ENCODE measurements around the gene GGNBP2.
A peak's percentile ranks its signal among the peaks of the same experiment; 100 is the strongest.
"Not testable (repeated sequence)": the region's sequence is repeated elsewhere in the genome, so short reads cannot be mapped to it uniquely, and the experiment has no call there.

GGNBP2 gene

DNA sequence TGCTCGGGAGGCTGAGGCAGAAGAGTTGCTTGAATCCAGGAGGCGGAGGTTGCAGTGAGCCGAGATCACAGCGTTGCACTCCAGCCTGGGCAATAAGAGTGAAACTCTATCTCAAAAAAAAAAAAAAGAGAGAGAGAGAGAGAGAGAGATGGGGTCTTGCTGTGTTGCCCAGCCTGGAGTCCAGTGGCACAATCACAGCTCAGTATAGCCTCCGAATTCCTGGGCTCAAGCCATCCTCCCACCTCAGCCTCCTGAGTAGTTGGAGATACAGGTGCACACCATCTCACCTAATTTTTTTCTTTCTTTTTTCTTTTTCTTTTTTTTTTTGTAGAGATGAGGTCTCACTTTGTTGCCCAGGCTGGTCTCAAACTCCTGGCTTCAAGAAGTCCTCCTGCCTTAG, 60.3 kb downstream of the GGNBP2 start:
- not testable (repeated sequence) for DNase-seq

GRCh38 chr17:36608280-36608679, 63.6 kb downstream of the GGNBP2 start:
- DNase-seq = no peak

DNA sequence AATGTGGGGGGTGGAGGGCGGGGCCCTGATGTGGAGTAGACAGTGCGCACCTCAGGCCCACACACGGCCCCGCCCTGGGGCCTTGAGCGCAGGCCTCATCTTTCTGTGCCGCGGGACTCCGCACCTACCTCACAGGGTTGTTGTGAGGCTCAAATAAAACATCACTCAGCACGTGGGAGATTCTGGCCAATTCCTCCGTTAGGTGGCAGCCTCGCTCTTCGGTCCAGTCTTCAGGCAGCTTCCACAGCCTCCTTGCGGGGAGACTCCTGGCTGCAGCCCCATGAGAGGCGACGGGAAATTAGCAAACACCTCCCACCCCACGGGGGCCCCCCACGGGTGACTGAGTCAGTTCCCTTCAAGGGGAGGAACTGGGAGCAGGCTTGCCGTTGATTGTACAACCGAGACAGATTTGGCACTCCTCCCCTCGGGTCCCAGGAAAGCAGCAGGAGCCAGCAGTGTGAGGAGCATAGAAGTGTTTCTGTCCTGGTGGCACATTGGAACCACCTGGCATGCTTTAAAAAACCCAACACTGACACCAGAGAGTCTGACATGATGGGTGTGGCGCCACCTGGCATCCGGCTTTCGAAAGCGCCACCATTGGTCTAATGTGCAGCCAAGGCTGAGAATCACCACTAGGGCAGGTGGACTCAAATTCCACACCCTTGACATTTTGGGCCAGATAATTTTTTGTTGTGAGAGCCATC, 64.2 kb downstream of the GGNBP2 start:
- peak; percentile 79 for DNase-seq

DNA sequence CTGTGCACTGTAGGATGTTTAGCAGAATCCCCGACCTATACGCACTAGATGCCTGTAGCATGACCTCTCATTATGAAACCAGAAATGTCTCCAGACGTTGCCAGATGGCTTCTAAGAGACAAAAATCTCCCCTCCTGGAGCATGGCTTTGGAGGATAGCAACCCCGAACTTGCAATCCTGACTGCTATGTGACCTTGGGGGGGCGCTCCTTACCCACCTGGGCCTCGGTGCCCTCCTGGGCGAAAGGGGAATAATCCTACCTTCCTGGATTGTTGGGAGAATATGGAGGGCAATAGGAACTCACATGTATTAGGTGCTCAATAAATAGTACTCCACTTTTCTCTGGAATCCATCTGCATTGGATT, 64.8 kb downstream of the GGNBP2 start:
- no peak for DNase-seq

- no peak for DNase-seq
Observed at GRCh38 chr17:36610474-36610873, 65.8 kb downstream of the GGNBP2 start.

GRCh38 chr17:36611345-36612072, 66.8 kb downstream of the GGNBP2 start:
- DNase-seq = no peak

GRCh38 chr17:36612323-36612722, 67.6 kb downstream of the GGNBP2 start:
- DNase-seq = no peak

GRCh38 chr17:36613155-36613554, 68.4 kb downstream of the GGNBP2 start:
- DNase-seq = no peak

DNA sequence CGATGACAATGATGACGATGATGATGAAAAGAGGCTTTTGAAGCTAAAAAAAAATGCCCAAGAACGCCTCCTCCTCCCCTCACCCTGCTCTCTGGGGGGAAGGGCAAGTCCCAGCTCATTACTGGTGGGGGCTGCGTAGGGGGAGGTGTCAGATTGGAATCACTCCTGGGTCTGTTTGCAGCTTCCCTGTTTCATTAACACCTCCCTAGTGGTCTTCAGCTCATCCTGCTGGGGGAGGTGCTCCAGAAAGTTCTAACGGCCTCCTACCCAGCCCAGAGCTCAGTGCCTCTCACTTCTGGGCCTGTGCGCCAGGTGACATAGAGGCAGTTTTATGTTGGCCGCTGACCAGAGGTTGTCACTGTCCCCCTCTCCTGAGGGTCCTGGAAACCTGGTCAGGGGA, 69.4 kb downstream of the GGNBP2 start:
- no peak for DNase-seq

DNA sequence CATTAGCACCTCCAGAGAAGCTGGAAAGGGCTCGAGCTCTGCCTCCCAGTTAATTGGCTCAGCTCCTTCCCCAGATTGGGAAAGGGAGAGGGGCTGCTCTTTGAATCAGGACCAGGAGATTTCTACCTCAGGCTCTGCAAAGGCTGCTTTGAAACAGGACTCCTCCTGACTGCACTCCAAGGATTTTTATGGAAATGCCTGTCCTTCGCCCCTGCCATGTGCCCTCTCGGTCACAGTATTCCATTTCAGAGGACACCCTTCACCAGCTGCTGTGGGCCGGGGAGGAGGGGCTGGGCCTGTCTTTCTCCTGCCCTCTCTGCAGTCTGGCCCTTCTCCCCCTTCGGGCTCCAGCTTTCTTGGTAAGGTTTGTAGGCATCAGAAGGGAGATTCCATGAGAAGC, 70.2 kb downstream of the GGNBP2 start:
- no peak for DNase-seq

DNA sequence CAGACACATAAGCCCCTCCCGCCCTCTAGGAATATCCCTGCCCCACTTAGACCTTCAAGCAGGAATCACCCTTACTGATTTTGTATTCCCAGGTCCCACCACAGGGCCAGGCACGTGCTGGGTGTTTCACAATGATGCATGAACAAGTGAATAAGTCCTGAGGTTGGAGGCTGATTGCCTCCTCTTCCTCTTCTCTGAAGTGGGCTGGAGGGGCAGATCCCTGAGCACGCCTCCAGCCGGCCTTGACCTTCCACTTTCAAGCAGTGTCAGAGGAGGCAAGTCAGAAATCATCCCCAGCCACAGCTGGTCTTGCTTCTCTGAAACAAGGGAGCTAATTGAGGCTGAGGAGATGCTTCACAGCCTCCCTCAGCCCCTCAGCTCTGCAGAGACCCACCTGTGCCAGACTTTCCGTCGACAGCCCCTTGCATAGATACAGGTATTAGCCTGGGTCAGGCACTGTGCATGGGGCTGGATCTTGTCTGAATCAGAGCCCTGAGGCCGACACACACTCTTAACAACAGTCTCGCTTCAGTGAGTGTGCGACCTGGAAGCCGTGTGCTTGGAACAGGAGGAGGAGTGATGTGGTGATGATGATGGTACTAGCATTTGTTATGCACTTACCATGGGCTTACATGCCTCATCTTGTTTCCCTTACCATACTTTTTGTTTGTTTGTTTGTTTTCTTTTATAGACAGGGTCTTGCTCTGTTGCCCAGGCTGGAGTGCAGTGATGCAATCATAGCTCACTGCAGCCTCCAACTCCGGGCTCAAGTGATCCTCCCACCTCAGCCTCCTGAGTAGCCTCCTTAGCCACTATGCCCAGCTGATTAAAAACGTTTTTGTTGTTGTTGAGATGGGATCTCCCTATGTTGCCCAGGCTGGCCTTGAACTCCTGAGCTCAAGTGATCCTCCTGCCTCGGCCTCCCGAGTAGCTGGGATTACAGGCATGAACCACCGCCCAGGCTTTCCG, 71.6 kb downstream of the GGNBP2 start:
- no peak for DNase-seq

GRCh38 chr17:36617773-36618172, 73.1 kb downstream of the GGNBP2 start:
- DNase-seq = no peak

- DNase-seq = no peak
Observed at GRCh38 chr17:36623281-36623680, 78.6 kb downstream of the GGNBP2 start.

DNA sequence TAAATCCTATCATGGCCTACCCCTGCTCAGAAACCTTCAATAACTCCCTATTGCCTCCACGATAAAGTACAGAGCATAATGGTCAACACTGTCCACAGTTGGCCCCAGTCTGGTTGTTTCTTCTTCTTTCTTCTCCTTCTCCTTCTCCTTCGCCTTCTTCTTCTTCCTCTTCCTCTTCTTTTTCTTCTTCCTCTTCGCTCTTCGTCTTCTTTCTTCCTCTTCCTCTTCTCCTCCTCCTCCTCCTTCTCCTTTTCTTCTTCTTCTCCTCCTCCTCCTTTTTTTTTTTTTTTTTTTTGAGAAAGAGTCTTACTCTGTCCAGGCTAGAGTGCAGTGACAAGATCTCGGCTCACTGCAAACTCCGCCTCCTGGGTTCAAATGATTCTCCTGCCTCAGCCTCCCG, 80.5 kb downstream of the GGNBP2 start:
- no peak for DNase-seq

GRCh38 chr17:36627101-36627500, 82.4 kb downstream of the GGNBP2 start:
- DNase-seq = peak; percentile 60

GRCh38 chr17:36628576-36628975, 83.9 kb downstream of the GGNBP2 start:
- no peak for DNase-seq

GRCh38 chr17:36629252-36629847, 84.6 kb downstream of the GGNBP2 start:
- peak; percentile 75 for DNase-seq

DNA sequence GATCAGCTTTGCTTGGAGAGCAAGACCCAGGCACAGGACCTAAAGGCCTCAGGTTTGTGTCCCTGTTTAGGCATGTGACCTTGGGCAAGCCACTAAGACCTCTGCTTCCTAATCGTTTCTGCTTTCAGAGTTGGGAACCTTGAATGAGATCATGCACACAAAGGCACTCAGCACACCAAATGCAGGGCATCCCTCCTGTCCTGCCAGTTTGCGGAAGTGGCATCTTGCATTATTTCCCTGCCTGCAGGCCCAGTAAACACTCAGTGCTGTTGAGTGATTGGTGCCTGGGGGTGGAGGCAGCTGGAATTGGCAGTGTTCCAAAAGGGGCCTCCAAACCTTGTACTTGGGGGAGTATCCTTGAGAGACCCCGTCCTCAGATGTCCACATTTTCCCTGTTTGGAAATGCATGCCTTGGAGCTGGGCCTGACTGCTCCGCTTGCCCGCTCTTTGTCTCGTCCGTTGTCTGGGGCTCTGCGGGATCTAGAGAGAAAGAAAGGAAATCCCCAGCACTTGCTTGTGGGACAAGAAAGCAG, 85.3 kb downstream of the GGNBP2 start:
- no peak for DNase-seq

DNA sequence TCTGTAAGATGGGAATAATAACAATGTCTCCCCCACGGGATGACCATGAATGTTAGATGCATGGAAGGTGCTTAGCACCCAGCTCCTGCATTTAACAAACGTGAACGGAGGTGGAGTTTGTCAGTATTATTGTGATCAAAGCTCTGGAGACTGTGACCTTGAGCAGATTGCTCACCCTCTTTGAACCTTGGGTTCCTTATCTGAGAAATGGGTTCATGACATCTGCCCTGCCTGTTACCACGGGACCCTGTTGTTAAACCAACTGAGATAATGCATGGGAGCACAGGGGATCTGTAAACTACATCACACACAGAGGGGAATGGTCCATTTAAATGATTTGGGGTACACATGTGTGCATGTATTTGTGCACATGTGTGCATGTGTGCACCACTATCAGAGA, 86.3 kb downstream of the GGNBP2 start:
- DNase-seq = no peak

GRCh38 chr17:36632916-36633771, 88.4 kb downstream of the GGNBP2 start:
- no peak for DNase-seq
